ENCODE data around the gene CRYGD. TPM values are rescaled to one million over a fixed set of nuclear protein-coding genes. Genes with fewer than 3 reads are reported as not detected.
"Not testable (repeated sequence)": the region's sequence is repeated elsewhere in the genome, so short reads cannot be mapped to it uniquely, and the experiment has no call there.

Gene CRYGD
- total RNA-seq, 2 donors from 2014 or later = not detected

- DNase-seq (ENCODE audit: low spot score) (no peak), ATAC-seq (no peak)
- Mint-ChIP-seq H3K9me3 (no peaks in the 10 kb centered on the region), H3K4me1 (ENCODE audit: low read depth in 2 of 2) (no peaks in the 10 kb centered on the region), H3K27me3 (peaks cover 0 to under 1% of the 10 kb centered on the region in 2 donors), H3K4me3 (no peak overlapping the region), H3K27ac (no peak overlapping the region), H3K36me3 (no peaks in the 10 kb centered on the region)
These were observed 18.1 kb upstream of the CRYGD start for GRCh38 chr2:208142240-208142924.

- Mint-ChIP-seq H3K27me3 (no peaks in the 10 kb centered on the region), H3K4me3 (no peak overlapping the region), H3K36me3 (no peaks in the 10 kb centered on the region), H3K27ac (no peak overlapping the region), H3K4me1 (ENCODE audit: low read depth in 2 of 2) (peaks cover 8 to 9% of the 10 kb centered on the region in 2 donors), H3K9me3 (no peaks in the 10 kb centered on the region)
- no peak for DNase-seq (ENCODE audit: low spot score)
- ATAC-seq = no peak
These were observed 15.1 kb upstream of the CRYGD start for GRCh38 chr2:208139447-208139846.

GRCh38 chr2:208138334-208138733 is 14.0 kb upstream of the CRYGD start:
- not testable (repeated sequence) for ATAC-seq; H3K27ac Mint-ChIP-seq; H3K9me3 Mint-ChIP-seq; DNase-seq (ENCODE audit: low spot score); H3K4me1 Mint-ChIP-seq (ENCODE audit: low read depth in 2 of 2); H3K27me3 Mint-ChIP-seq; H3K36me3 Mint-ChIP-seq; H3K4me3 Mint-ChIP-seq

GRCh38 chr2:208136716-208137094 is 12.4 kb upstream of the CRYGD start:
- H3K9me3 Mint-ChIP-seq = no peaks in the 10 kb centered on the region
- no peak overlapping the region for H3K4me3 Mint-ChIP-seq
- H3K27me3 Mint-ChIP-seq = no peaks in the 10 kb centered on the region
- no peaks in the 10 kb centered on the region for H3K36me3 Mint-ChIP-seq
- H3K4me1 Mint-ChIP-seq (ENCODE audit: low read depth in 2 of 2) = peaks cover 8 to 9% of the 10 kb centered on the region in 2 donors
- H3K27ac Mint-ChIP-seq = no peak overlapping the region
- no peak for ATAC-seq
- DNase-seq (ENCODE audit: low spot score) = no peak

GRCh38 chr2:208135794-208136715 is 11.7 kb upstream of the CRYGD start:
- peaks cover 8 to 9% of the 10 kb centered on the region in 2 donors for H3K4me1 Mint-ChIP-seq (ENCODE audit: low read depth in 2 of 2)
- no peak overlapping the region for H3K4me3 Mint-ChIP-seq
- ATAC-seq (no peak), DNase-seq (ENCODE audit: low spot score) (no peak)
- H3K36me3 Mint-ChIP-seq = no peaks in the 10 kb centered on the region
- no peaks in the 10 kb centered on the region for H3K27me3 Mint-ChIP-seq
- no peaks in the 10 kb centered on the region for H3K9me3 Mint-ChIP-seq
- H3K27ac Mint-ChIP-seq = no peak overlapping the region

- no peak overlapping the region for H3K27ac Mint-ChIP-seq
- H3K4me1 Mint-ChIP-seq (ENCODE audit: low read depth in 2 of 2) = peaks cover 8 to 9% of the 10 kb centered on the region in 2 donors
- no peaks in the 10 kb centered on the region for H3K9me3 Mint-ChIP-seq
- H3K27me3 Mint-ChIP-seq = no peaks in the 10 kb centered on the region
- ATAC-seq (peak; percentile 61), DNase-seq (ENCODE audit: low spot score) (no peak)
- no peaks in the 10 kb centered on the region for H3K36me3 Mint-ChIP-seq
- no peak overlapping the region for H3K4me3 Mint-ChIP-seq
These were observed 10.7 kb upstream of the CRYGD start for GRCh38 chr2:208134928-208135586.

- peaks cover 0 to under 1% of the 10 kb centered on the region in 2 donors for H3K27me3 Mint-ChIP-seq
- H3K4me3 Mint-ChIP-seq = no peak overlapping the region
- no peak overlapping the region for H3K27ac Mint-ChIP-seq
- peaks cover 3% of the 10 kb centered on the region for H3K9me3 Mint-ChIP-seq
- no peaks in the 10 kb centered on the region for H3K36me3 Mint-ChIP-seq
- ATAC-seq (no peak), DNase-seq (ENCODE audit: low spot score) (no peak)
- H3K4me1 Mint-ChIP-seq (ENCODE audit: low read depth in 2 of 2) = peaks cover 8 to 9% of the 10 kb centered on the region in 2 donors
These were observed 6.4 kb upstream of the CRYGD start for GRCh38 chr2:208130712-208131110.

- peaks cover 3% of the 10 kb centered on the region in 2 donors for H3K4me1 Mint-ChIP-seq (ENCODE audit: low read depth in 2 of 2)
- no peak within 1 kb of the TSS for H3K4me3 Mint-ChIP-seq
- ATAC-seq (no peak), DNase-seq (ENCODE audit: low spot score) (no peak)
- no peak within 1 kb of the TSS for H3K27ac Mint-ChIP-seq
- H3K36me3 Mint-ChIP-seq = no peaks in the 10 kb centered on the region
- peaks cover 6 to 7% of the 10 kb centered on the region in 2 donors for H3K27me3 Mint-ChIP-seq
- peaks cover 3% of the 10 kb centered on the region for H3K9me3 Mint-ChIP-seq
These were observed 5.7 kb upstream of the CRYGD start, which contains the start of gene CRYGC for GRCh38 chr2:208129744-208130711. CRYGC (minus strand) TSS chr2:208129828; CDS start chr2:208129792, 36 bp downstream.

- Mint-ChIP-seq H3K4me1 (ENCODE audit: low read depth in 2 of 2) (peaks cover 0 to 6% of the 10 kb centered on the region in 2 donors), H3K9me3 (peaks cover 3% of the 10 kb centered on the region), H3K27me3 (peaks cover 15 to 20% of the 10 kb centered on the region in 2 donors), H3K27ac (no peak overlapping the region), H3K36me3 (no peaks in the 10 kb centered on the region), H3K4me3 (no peak overlapping the region)
- peak in 1 of 2 donors; percentile 29 for ATAC-seq
- DNase-seq (ENCODE audit: low spot score) = no peak
These were observed 3.8 kb upstream of the CRYGD start for GRCh38 chr2:208128136-208128535.

GRCh38 chr2:208127090-208127489 is 2.8 kb upstream of the CRYGD start:
- Mint-ChIP-seq H3K27me3 (peaks cover 15 to 20% of the 10 kb centered on the region in 2 donors), H3K9me3 (peaks cover 3% of the 10 kb centered on the region), H3K27ac (no peak overlapping the region), H3K36me3 (no peaks in the 10 kb centered on the region), H3K4me1 (ENCODE audit: low read depth in 2 of 2) (peaks cover 0 to 6% of the 10 kb centered on the region in 2 donors), H3K4me3 (no peak overlapping the region)
- ATAC-seq = no peak
- DNase-seq (ENCODE audit: low spot score) = no peak

- Mint-ChIP-seq H3K27ac (no peak overlapping the region), H3K9me3 (peaks cover 3% of the 10 kb centered on the region)
These were observed 927 bp upstream of the CRYGD start for GRCh38 chr2:208125251-208125650.

GRCh38 chr2:208122248-208122647 is 2.1 kb downstream of the CRYGD start:
- DNase-seq (ENCODE audit: low spot score) (no peak), ATAC-seq (no peak)
- H3K9me3 Mint-ChIP-seq = peaks cover 3% of the 10 kb centered on the region
- no peaks in the 10 kb centered on the region for H3K36me3 Mint-ChIP-seq
- H3K27ac Mint-ChIP-seq = no peak overlapping the region
- H3K4me3 Mint-ChIP-seq = no peak overlapping the region
- peaks cover 0 to 6% of the 10 kb centered on the region in 2 donors for H3K4me1 Mint-ChIP-seq (ENCODE audit: low read depth in 2 of 2)
- H3K27me3 Mint-ChIP-seq = peaks cover 18 to 26% of the 10 kb centered on the region in 2 donors

More at GRCh38 chr2:208125251-208125650, 927 bp upstream of the CRYGD start:
- Mint-ChIP-seq H3K27me3 (peaks cover 18 to 26% of the 10 kb centered on the region in 2 donors), H3K36me3 (no peaks in the 10 kb centered on the region), H3K4me1 (ENCODE audit: low read depth in 2 of 2) (peaks cover 0 to 6% of the 10 kb centered on the region in 2 donors), H3K4me3 (no peak overlapping the region)
- DNase-seq (ENCODE audit: low spot score) = no peak
- ATAC-seq = no peak

- DNase-seq (ENCODE audit: low spot score) = no peak
- Mint-ChIP-seq H3K36me3 (no peaks in the 10 kb centered on the region), H3K4me1 (ENCODE audit: low read depth in 2 of 2) (peaks cover 0 to 2% of the 10 kb centered on the region in 2 donors), H3K27ac (no peak overlapping the region), H3K27me3 (peaks cover 10 to 11% of the 10 kb centered on the region in 2 donors), H3K9me3 (no peaks in the 10 kb centered on the region), H3K4me3 (no peak overlapping the region)
- ATAC-seq = no peak
These were observed 5.4 kb downstream of the CRYGD start for GRCh38 chr2:208118918-208119317.
